ENCODE measurements around the gene PPFIBP1.

- TF ChIP-seq, protein P1, sequence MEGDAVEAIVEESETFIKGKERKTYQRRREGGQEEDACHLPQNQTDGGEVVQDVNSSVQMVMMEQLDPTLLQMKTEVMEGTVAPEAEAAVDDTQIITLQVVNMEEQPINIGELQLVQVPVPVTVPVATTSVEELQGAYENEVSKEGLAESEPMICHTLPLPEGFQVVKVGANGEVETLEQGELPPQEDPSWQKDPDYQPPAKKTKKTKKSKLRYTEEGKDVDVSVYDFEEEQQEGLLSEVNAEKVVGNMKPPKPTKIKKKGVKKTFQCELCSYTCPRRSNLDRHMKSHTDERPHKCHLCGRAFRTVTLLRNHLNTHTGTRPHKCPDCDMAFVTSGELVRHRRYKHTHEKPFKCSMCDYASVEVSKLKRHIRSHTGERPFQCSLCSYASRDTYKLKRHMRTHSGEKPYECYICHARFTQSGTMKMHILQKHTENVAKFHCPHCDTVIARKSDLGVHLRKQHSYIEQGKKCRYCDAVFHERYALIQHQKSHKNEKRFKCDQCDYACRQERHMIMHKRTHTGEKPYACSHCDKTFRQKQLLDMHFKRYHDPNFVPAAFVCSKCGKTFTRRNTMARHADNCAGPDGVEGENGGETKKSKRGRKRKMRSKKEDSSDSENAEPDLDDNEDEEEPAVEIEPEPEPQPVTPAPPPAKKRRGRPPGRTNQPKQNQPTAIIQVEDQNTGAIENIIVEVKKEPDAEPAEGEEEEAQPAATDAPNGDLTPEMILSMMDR (IDR thresholded peaks at IDR 0.05) = no peak
- TF ChIP-seq POLR2AphosphoS5 (IDR thresholded peaks at IDR 0.05) = no peak
Observed at GRCh38 chr12:27650011-27650410, 126.0 kb downstream of the PPFIBP1 start.

Measured in prostate gland (tissue), 2 donors.